ENCODE results near the gene BMP8A.

GRCh38 chr1:39488012-39488545 is 3.4 kb upstream of the BMP8A start:
- TF ChIP-seq CTCF (IDR thresholded peaks at IDR 0.05; ENCODE audit: borderline replicate concordance, extremely low read depth, low read length, poor library complexity, severe bottlenecking) (no peak), EZH2 (IDR thresholded peaks at IDR 0.05; ENCODE audit: borderline replicate concordance, low read depth, low read length, severe bottlenecking) (no peak)

All from DND-41 (cell line).